ENCODE data around the gene VGLL4. TPM values are rescaled to one million over a fixed set of nuclear protein-coding genes. Genes with fewer than 3 reads are reported as not detected.
"Not testable (repeated sequence)": the region's sequence is repeated elsewhere in the genome, so short reads cannot be mapped to it uniquely, and the experiment has no call there.

VGLL4 gene
- total and polyA plus RNA-seq, 2 of the 4 experiments (the other 2 are of a cell fraction): 26.2 to 35.4 TPM

DNA sequence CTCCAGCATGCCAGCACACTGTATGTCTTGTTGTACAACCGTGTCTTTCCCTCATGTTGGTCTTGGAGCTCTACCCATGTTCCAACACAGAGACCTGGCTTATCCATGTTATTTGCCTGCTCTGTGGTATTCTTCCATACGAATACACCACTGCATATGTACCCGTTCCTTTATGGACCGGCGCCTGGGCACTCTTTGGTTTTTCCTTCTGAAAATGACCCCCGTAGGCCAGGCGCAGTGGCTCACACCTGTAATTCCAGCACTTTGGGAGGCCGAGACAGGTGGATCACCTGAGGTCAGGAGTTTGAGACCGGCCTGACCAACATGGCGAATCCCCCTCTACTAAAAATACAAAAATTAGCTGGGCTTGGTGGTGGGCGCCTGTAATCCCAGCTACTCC, 71.1 kb downstream of the VGLL4 start:
- H3K9ac ChIP-seq (ENCODE audit: low read depth, low read length); H3K27ac ChIP-seq (ENCODE audit: insufficient read depth, low read length); dilution Hi-C loops (cut with HindIII; ENCODE audit: low sequenced_read_pairs, unreplicated experiment); H3K9me3 ChIP-seq (ENCODE audit: control insufficient read depth, insufficient read depth, low read length); H3K56ac ChIP-seq (ENCODE audit: extremely low read depth, insufficient read depth, low read length); ATAC-seq (ENCODE audit: low read depth); H3K4me2 ChIP-seq (ENCODE audit: low read depth, low read length); H2AK9ac ChIP-seq (replicated peaks; ENCODE audit: low read depth, low read length, poor library complexity); intact Hi-C loops (cut with micrococcal nuclease); H2AFZ ChIP-seq (replicated peaks; ENCODE audit: low read length, poor library complexity); H3K18ac ChIP-seq (ENCODE audit: low read depth, low read length); POLR2A ChIA-PET (ENCODE audit: unreplicated experiment); in situ Hi-C loops (cut with MboI; ENCODE audit: low sequenced_read_pairs); H4K5ac ChIP-seq (ENCODE audit: low read depth, low read length); H2BK15ac ChIP-seq (ENCODE audit: low read depth, low read length); H4K91ac ChIP-seq (ENCODE audit: insufficient read depth, low read depth, low read length); H3K4me3 ChIP-seq (ENCODE audit: insufficient read depth, low read depth, low read length); H2BK120ac ChIP-seq (ENCODE audit: low read depth, low read length); DNase-seq; H3K27me3 ChIP-seq (ENCODE audit: control insufficient read depth, insufficient read depth, low read length); BruUV-seq (replicated peaks); H2BK20ac ChIP-seq (ENCODE audit: low read depth, low read length): not testable (repeated sequence)
- Histone ChIP-seq H3K79me1 (ENCODE audit: low read depth in 1 of 2, low read length in 2 of 2) (peaks cover 15 to 93% of the 10 kb centered on the region in 2 experiments), H3K4ac (ENCODE audit: low read depth, low read length) (peak overlapping the region; percentile 43; the same call in 1 of the 2 replicates), H3K23ac (ENCODE audit: low read depth, low read length) (peak overlapping the region; percentile 69; the same call in 1 of the 2 replicates), H3K14ac (replicated peaks; ENCODE audit: low read depth, low read length) (peak overlapping the region; percentile 55; the same call in 1 of the 2 replicates), H2BK5ac (ENCODE audit: low read depth, low read length, poor library complexity, severe bottlenecking) (peak overlapping the region; percentile 27), H3K9me1 (ENCODE audit: insufficient read depth, low read length) (peaks cover 39% of the 10 kb centered on the region), H3K36me3 (ENCODE audit: control insufficient read depth, insufficient read depth, low read length) (peaks cover 27% of the 10 kb centered on the region), H4K20me1 (ENCODE audit: insufficient read depth, low read length) (peaks cover 58% of the 10 kb centered on the region), H3K4me1 (ENCODE audit: control insufficient read depth, insufficient read depth, low read length) (peaks cover 26% of the 10 kb centered on the region), H4K8ac (ENCODE audit: low read depth in 2 of 2, low read length in 2 of 2) (0 out of 4 replicates have a peak overlapping the region, but pooled peaks of 1 of the 2 experiments have one; percentile 16), H2AK5ac (ENCODE audit: low read depth, low read length) (peak overlapping the region; percentile 79; the same call in 1 of the 2 replicates)
- WGBS, 2 experiments (ENCODE audit: extremely low coverage in 2 of 2, insufficient read length in 1 of 2): 100% methylated on average over 1 of the region's 11 CpGs; no CpG with 5 or more reads in 1 of the 2 experiments
- CTCF ChIA-PET: interaction anchor here (0.6 to 0.7 kb wide), 2 partner anchors 18 to 57 kb away, joined by 3 read pairs; no protein-coding TSS in a partner anchor

All from IMR-90 (cell line).